SKM-1 treated with dmso at 0.1 percent for 144 hours (cell line): ENCODE results near the gene CDO1.

ENCODE experiments used
- DNase-seq: peaks from one replicate; lab custom pipeline; 2025; ENCODE audit not compliant: unreplicated experiment; lab: John Stamatoyannopoulos, UW

The CDO1 gene

GRCh38 chr5:115816226-115817081 is at the start of gene CDO1:
Gene CDO1 (minus strand): TSS chr5:115816659. CDS start chr5:115816397, 262 bp downstream.
- peak; percentile 40 for DNase-seq

GRCh38 chr5:115859378-115859777 is 42.9 kb upstream of the CDO1 start:
- DNase-seq: no peak

- no peak for DNase-seq
Measured at GRCh38 chr5:115858396-115858795, 41.9 kb upstream of the CDO1 start.

- DNase-seq: no peak
Measured at GRCh38 chr5:115857626-115858349, 41.3 kb upstream of the CDO1 start.

GRCh38 chr5:115857057-115857479 is 40.6 kb upstream of the CDO1 start:
- DNase-seq: no peak

- peak; percentile 57 for DNase-seq
Measured at GRCh38 chr5:115855959-115856358, 39.5 kb upstream of the CDO1 start.

GRCh38 chr5:115854139-115854538 is 37.7 kb upstream of the CDO1 start:
- DNase-seq: no peak

GRCh38 chr5:115850744-115851416 is 34.4 kb upstream of the CDO1 start:
- DNase-seq: no peak

- DNase-seq: no peak
Measured at GRCh38 chr5:115849258-115849798, 32.9 kb upstream of the CDO1 start.

GRCh38 chr5:115847290-115847689 is 30.8 kb upstream of the CDO1 start:
- no peak for DNase-seq

- no peak for DNase-seq
Measured at GRCh38 chr5:115844321-115844817, 27.9 kb upstream of the CDO1 start.

GRCh38 chr5:115843444-115844130 is 27.1 kb upstream of the CDO1 start:
- DNase-seq: no peak

GRCh38 chr5:115842952-115843351 is 26.5 kb upstream of the CDO1 start:
- no peak for DNase-seq

- DNase-seq: peak; percentile 72
Measured at GRCh38 chr5:115842089-115842935, 25.9 kb upstream of the CDO1 start.

GRCh38 chr5:115841382-115842088 is 25.1 kb upstream of the CDO1 start, which contains the start of the genes AP3S1 and ATG12:
Gene AP3S1 (plus strand): TSS chr5:115841935. CDS start chr5:115842038, 103 bp downstream.
Gene ATG12 (minus strand): TSS chr5:115841565. CDS start chr5:115841552, 13 bp downstream.
- peak; percentile 89 for DNase-seq

GRCh38 chr5:115840873-115841272 is 24.4 kb upstream of the CDO1 start:
- DNase-seq: no peak

- DNase-seq: peak; percentile 40
Measured at GRCh38 chr5:115838885-115839518, 22.5 kb upstream of the CDO1 start.

- DNase-seq: no peak
Measured at GRCh38 chr5:115835481-115835880, 19.0 kb upstream of the CDO1 start.
